ENCODE measurements around the gene RRP1.

RRP1 gene

DNA sequence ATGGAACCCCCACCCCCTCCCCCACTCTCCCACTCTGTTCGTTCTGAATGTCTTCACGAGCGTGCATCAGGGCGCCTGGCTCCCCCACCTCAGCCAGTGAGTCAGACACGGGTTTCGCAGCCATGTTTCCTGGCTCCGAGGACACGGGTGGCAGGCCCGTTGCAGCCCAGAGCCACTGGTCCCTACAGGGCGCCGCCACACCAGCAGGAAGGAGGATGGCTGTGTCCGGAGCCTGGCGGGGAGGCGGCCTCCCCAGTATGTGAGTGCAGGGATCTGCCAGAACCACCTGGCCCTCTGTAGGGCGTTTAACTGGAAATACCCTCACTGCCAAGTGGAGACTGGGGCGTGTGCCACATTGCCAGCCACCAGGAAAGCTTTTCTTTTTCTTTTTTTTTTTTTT lies 31.8 kb upstream of the RRP1 start:
- H3K9me3 ChIP-seq (ENCODE audit: insufficient read depth, low read length): no peaks in the 10 kb centered on the region
- no peaks in the 10 kb centered on the region for H3K27me3 ChIP-seq (ENCODE audit: low read length)
- no peaks in the 10 kb centered on the region for H3K9me2 ChIP-seq (replicated peaks; ENCODE audit: insufficient read depth, low read length)
- no peaks in the 10 kb centered on the region for H3K79me2 ChIP-seq (ENCODE audit: insufficient read depth, low read length)
- H3K9ac ChIP-seq (ENCODE audit: low read length): no peak overlapping the region
- H2AFZ ChIP-seq (ENCODE audit: low read depth, low read length, severe bottlenecking): no peak overlapping the region
- H4K20me1 ChIP-seq (ENCODE audit: low read depth, low read length): no peaks in the 10 kb centered on the region
- no peak overlapping the region for H3K4me2 ChIP-seq (ENCODE audit: low read depth, low read length, poor library complexity, severe bottlenecking)
- H3K36me3 ChIP-seq (ENCODE audit: low read length): no peaks in the 10 kb centered on the region
- H3K27ac ChIP-seq (ENCODE audit: low read depth, low read length): no peak overlapping the region
- H3F3A ChIP-seq (ENCODE audit: insufficient read depth): no peaks in the 10 kb centered on the region
- no peak overlapping the region for H3K4me3 ChIP-seq (ENCODE audit: insufficient read depth, low read length, poor library complexity, severe bottlenecking)
- TF ChIP-seq, protein P1, sequence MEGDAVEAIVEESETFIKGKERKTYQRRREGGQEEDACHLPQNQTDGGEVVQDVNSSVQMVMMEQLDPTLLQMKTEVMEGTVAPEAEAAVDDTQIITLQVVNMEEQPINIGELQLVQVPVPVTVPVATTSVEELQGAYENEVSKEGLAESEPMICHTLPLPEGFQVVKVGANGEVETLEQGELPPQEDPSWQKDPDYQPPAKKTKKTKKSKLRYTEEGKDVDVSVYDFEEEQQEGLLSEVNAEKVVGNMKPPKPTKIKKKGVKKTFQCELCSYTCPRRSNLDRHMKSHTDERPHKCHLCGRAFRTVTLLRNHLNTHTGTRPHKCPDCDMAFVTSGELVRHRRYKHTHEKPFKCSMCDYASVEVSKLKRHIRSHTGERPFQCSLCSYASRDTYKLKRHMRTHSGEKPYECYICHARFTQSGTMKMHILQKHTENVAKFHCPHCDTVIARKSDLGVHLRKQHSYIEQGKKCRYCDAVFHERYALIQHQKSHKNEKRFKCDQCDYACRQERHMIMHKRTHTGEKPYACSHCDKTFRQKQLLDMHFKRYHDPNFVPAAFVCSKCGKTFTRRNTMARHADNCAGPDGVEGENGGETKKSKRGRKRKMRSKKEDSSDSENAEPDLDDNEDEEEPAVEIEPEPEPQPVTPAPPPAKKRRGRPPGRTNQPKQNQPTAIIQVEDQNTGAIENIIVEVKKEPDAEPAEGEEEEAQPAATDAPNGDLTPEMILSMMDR (IDR thresholded peaks at IDR 0.05; ENCODE audit: insufficient read depth, low read length, poor library complexity, severe bottlenecking): no peak
- TF ChIP-seq EZH2phosphoT487 (conservative IDR thresholded peaks at IDR 0.05; ENCODE audit: low read length): no peak

DNA sequence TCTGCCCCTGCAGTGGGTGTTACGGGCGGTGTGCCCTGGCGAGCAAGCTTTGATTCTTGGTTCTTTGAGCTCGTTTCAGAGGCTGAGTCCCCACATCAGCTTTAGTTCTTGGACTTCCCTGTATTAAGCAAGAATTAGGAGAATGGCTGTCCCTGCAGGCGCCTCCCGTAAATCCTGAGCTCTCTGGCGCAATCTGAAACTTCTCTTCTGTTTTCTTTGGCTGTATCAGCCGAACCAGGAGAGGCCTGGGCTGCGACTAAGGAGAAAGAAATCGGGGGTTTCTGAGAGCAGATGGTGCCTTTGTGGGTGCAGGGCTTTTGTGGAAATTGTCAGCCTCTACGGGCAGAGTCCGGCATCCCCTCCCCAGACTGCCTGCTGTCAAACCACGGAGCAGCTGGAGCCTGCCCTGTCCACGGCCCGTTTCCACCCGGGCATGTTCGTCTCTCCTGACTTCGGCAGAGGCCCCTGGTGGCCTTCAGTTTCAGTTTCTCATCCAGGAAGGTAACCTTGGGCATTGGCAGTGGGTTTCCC lies 31.2 kb upstream of the RRP1 start:
- no peaks in the 10 kb centered on the region for H3F3A ChIP-seq (ENCODE audit: insufficient read depth)
- H3K79me2 ChIP-seq (ENCODE audit: insufficient read depth, low read length): no peaks in the 10 kb centered on the region
- TF ChIP-seq, protein P1 (IDR thresholded peaks at IDR 0.05; ENCODE audit: insufficient read depth, low read length, poor library complexity, severe bottlenecking): no peak
- TF ChIP-seq EZH2phosphoT487 (conservative IDR thresholded peaks at IDR 0.05; ENCODE audit: low read length): no peak
- H3K9me3 ChIP-seq (ENCODE audit: insufficient read depth, low read length): no peaks in the 10 kb centered on the region
- no peak overlapping the region for H2AFZ ChIP-seq (ENCODE audit: low read depth, low read length, severe bottlenecking)
- no peaks in the 10 kb centered on the region for H4K20me1 ChIP-seq (ENCODE audit: low read depth, low read length)
- no peaks in the 10 kb centered on the region for H3K9me2 ChIP-seq (replicated peaks; ENCODE audit: insufficient read depth, low read length)
- no peak overlapping the region for H3K4me3 ChIP-seq (ENCODE audit: insufficient read depth, low read length, poor library complexity, severe bottlenecking)
- no peak overlapping the region for H3K27ac ChIP-seq (ENCODE audit: low read depth, low read length)
- no peak overlapping the region for H3K9ac ChIP-seq (ENCODE audit: low read length)
- H3K27me3 ChIP-seq (ENCODE audit: low read length): no peaks in the 10 kb centered on the region
- no peaks in the 10 kb centered on the region for H3K36me3 ChIP-seq (ENCODE audit: low read length)
- H3K4me2 ChIP-seq (ENCODE audit: low read depth, low read length, poor library complexity, severe bottlenecking): no peak overlapping the region

DNA sequence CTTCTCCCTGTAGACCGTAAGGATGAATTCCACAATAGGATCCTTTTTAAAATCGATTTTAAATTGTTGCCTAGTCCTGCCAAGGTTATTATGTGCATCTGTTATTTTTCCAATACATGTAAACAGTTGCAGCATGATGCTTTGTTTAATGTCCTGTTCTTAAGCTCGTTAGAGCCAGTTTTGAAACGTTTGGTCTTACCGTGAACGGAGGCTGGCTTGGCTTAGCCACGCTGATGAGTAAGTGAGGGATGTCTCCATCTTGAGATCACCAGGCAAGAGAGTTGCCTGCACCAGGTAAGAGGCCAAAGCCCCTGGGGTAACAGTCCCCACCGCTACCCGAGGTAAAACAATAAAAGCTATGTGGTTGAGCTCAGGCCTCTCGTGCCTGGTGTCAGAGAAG lies 30.6 kb upstream of the RRP1 start:
- no peaks in the 10 kb centered on the region for H3K9me3 ChIP-seq (ENCODE audit: insufficient read depth, low read length)
- no peak overlapping the region for H3K4me2 ChIP-seq (ENCODE audit: low read depth, low read length, poor library complexity, severe bottlenecking)
- no peaks in the 10 kb centered on the region for H3F3A ChIP-seq (ENCODE audit: insufficient read depth)
- no peaks in the 10 kb centered on the region for H3K79me2 ChIP-seq (ENCODE audit: insufficient read depth, low read length)
- no peak overlapping the region for H2AFZ ChIP-seq (ENCODE audit: low read depth, low read length, severe bottlenecking)
- TF ChIP-seq EZH2phosphoT487 (conservative IDR thresholded peaks at IDR 0.05; ENCODE audit: low read length): no peak
- TF ChIP-seq, protein P1 (IDR thresholded peaks at IDR 0.05; ENCODE audit: insufficient read depth, low read length, poor library complexity, severe bottlenecking): no peak
- no peaks in the 10 kb centered on the region for H3K36me3 ChIP-seq (ENCODE audit: low read length)
- H3K4me3 ChIP-seq (ENCODE audit: insufficient read depth, low read length, poor library complexity, severe bottlenecking): no peak overlapping the region
- no peak overlapping the region for H3K27ac ChIP-seq (ENCODE audit: low read depth, low read length)
- H4K20me1 ChIP-seq (ENCODE audit: low read depth, low read length): no peaks in the 10 kb centered on the region
- H3K27me3 ChIP-seq (ENCODE audit: low read length): no peaks in the 10 kb centered on the region
- no peak overlapping the region for H3K9ac ChIP-seq (ENCODE audit: low read length)
- H3K9me2 ChIP-seq (replicated peaks; ENCODE audit: insufficient read depth, low read length): no peaks in the 10 kb centered on the region
